Measurements from ENCODE around the gene MYO5B. TPM values are rescaled to one million over a fixed set of nuclear protein-coding genes. Genes with fewer than 3 reads are reported as not detected.

Gene MYO5B
- total RNA-seq, 1 donor from 2014 or later = 114 TPM

DNA sequence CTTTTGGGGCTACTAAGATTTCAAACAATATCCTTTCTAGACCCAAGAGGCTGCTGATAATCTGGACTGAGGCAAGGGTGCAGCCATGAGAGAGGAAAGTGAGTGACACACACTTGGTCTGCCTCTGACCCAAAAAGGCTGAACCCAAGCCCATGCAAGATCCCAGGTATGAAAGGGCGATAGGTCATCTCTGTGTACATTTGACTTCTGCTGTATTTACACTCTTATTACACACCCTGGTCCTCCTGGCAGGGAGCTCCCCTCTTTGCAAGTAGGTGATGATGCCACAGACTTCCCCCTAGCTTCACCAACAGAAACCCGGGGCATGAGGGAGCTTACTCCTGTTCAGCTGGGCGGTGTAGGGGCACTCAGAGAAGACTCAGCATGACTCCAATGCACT, 319.8 kb downstream of the MYO5B start:
- Histone ChIP-seq H3K4me3 (ENCODE audit: low read depth, low read length) (no peak overlapping the region), H3K27me3 (ENCODE audit: control insufficient read depth, insufficient read depth, low read length) (no peaks in the 10 kb centered on the region), H3K36me3 (ENCODE audit: control insufficient read depth, insufficient read depth, low read length) (no peaks in the 10 kb centered on the region)
- no peak for DNase-seq (ENCODE audit: low read depth)
- no peak for TF ChIP-seq CTCF (IDR thresholded peaks at IDR 0.05; ENCODE audit: insufficient read depth, low read length, poor library complexity, severe bottlenecking)

DNA sequence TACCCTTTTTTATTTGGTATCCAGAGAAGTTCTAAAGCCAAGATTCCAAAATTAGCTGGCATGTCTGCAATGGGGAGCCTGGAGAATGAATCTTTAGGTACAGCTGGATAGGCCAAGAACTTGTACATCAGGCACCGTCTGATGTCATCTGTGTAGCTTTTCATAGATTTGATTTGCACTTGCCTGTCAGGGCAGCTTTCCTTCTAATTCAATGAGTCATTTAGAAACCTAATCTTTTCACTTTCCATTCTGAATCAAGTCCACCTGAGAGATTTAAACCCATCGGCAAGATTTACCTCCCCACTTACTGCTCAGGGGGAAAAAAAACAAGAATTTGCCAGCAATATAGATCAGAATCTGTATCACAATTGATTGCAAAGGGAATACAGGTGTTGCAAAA, 320.7 kb downstream of the MYO5B start:
- Histone ChIP-seq H3K27me3 (ENCODE audit: control insufficient read depth, insufficient read depth, low read length) (no peaks in the 10 kb centered on the region), H3K4me3 (ENCODE audit: low read depth, low read length) (no peak overlapping the region), H3K36me3 (ENCODE audit: control insufficient read depth, insufficient read depth, low read length) (no peaks in the 10 kb centered on the region)
- TF ChIP-seq CTCF (IDR thresholded peaks at IDR 0.05; ENCODE audit: insufficient read depth, low read length, poor library complexity, severe bottlenecking) = no peak
- DNase-seq (ENCODE audit: low read depth) = no peak

DNA sequence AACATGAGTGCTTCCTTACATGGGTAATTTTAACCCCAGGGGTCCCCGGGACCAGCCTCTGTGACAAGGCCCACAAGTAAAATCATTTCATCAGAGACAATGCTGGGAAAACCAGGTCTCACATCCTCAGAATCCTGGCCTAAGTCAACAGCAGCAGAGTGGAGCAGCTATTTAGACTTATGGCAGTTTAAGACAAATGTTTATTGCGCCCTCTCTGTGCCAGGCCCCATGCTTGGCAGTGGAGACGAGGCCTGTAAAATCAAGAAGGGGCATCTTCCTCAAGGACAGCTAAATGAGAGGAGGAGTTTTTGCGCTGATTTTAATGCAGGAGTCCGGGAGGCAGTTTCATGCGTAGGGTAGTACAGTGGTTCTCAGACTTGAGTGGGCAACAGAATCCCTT, 325.6 kb downstream of the MYO5B start:
- no peak overlapping the region for H3K4me3 ChIP-seq (ENCODE audit: low read depth, low read length)
- H3K36me3 ChIP-seq (ENCODE audit: control insufficient read depth, insufficient read depth, low read length) = no peaks in the 10 kb centered on the region
- no peak for TF ChIP-seq CTCF (IDR thresholded peaks at IDR 0.05; ENCODE audit: insufficient read depth, low read length, poor library complexity, severe bottlenecking)
- DNase-seq (ENCODE audit: low read depth) = no peak
- no peaks in the 10 kb centered on the region for H3K27me3 ChIP-seq (ENCODE audit: control insufficient read depth, insufficient read depth, low read length)

DNA sequence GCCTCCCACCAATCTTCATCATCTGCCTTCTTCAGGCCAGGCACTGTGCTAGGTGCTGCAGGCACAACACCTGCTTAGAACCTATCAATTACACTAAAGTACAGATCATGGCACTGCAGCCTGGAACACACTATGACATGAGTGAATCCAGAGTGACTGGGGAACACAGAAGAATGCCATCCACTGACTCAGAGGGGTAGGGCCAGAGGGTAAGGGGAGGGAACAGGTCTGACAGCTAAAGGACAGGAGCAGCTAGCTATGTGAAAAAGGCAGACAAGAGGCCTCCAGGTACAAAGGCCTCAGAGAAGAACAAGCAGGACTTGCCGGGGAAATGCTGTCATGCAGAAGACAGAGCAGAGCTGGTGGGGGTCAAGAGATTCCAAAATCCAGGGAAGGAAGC, 328.3 kb downstream of the MYO5B start:
- no peak for DNase-seq (ENCODE audit: low read depth)
- H3K36me3 ChIP-seq (ENCODE audit: control insufficient read depth, insufficient read depth, low read length) = no peaks in the 10 kb centered on the region
- H3K27me3 ChIP-seq (ENCODE audit: control insufficient read depth, insufficient read depth, low read length) = no peaks in the 10 kb centered on the region
- H3K4me3 ChIP-seq (ENCODE audit: low read depth, low read length) = no peak overlapping the region
- TF ChIP-seq CTCF (IDR thresholded peaks at IDR 0.05; ENCODE audit: insufficient read depth, low read length, poor library complexity, severe bottlenecking) = no peak

DNA sequence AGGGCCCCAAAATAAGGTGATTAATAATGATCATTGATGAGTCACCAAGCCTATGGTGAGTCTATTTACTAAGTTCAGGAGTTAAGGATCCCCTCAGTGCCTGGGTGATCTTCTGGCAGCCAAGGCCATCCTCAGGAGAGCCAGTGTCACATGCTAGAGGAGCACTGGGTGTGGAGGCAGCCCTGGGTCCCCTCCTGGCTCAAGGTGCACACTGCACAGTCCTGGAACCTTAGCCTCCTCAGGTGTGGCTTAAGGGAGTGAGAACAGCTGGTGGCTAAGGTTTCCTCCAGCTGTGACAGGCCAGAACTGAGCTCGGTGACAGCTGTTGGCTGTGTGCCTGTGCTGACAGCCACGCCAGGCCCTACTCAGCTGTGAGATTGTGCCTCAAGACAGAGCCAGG, 329.5 kb downstream of the MYO5B start:
- no peak for TF ChIP-seq CTCF (IDR thresholded peaks at IDR 0.05; ENCODE audit: insufficient read depth, low read length, poor library complexity, severe bottlenecking)
- no peak overlapping the region for H3K4me3 ChIP-seq (ENCODE audit: low read depth, low read length)
- no peak for DNase-seq (ENCODE audit: low read depth)

GRCh38 chr18:49863769-49864621, 331.0 kb downstream of the MYO5B start:
- no peak for DNase-seq (ENCODE audit: low read depth)
- no peak for TF ChIP-seq CTCF (IDR thresholded peaks at IDR 0.05; ENCODE audit: insufficient read depth, low read length, poor library complexity, severe bottlenecking)
- Histone ChIP-seq H3K27me3 (ENCODE audit: control insufficient read depth, insufficient read depth, low read length) (no peaks in the 10 kb centered on the region), H3K4me3 (ENCODE audit: low read depth, low read length) (no peak overlapping the region), H3K36me3 (ENCODE audit: control insufficient read depth, insufficient read depth, low read length) (no peaks in the 10 kb centered on the region)

More for the DNA sequence above, 329.5 kb downstream of the MYO5B start:
- no peaks in the 10 kb centered on the region for H3K27me3 ChIP-seq (ENCODE audit: control insufficient read depth, insufficient read depth, low read length)
- H3K36me3 ChIP-seq (ENCODE audit: control insufficient read depth, insufficient read depth, low read length) = no peaks in the 10 kb centered on the region
